Activated CD8-positive, alpha-beta memory T cell treated with anti-CD3 and anti-CD28 coated beads for 1 hour (primary cell): ENCODE measurements around the gene NTRK1.

ENCODE experiments used
- DNase-seq, 2 donors: peaks; one replicate each; pipeline ENCODE4 v3.0.0-alpha.2; 2020; ENCODE audit warnings: low read depth in 1 of 2; ENCODE audit errors: extremely low read depth in 1 of 2

The NTRK1 gene

DNA sequence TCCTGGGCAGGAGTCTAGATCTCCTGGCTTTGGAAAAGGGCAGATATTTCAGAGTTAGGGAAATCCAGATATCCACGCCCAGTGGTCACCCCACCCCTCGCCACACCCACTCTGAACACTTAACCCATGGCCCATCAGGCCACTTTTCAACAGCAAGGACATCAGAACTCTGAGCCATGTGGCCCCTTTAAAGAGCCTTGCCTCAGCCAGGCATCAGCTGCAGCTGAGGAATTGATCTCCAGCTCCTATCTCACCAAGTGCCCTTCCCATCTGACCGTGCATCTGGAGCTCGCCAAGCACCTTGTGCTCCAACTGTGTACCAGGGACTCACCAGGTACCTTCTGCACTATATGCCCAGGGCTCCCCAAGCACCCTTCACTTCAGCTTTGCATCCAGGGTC lies 23.8 kb upstream of the NTRK1 start:
- no peak for DNase-seq

- no peak for DNase-seq
Measured at GRCh38 chr1:156838972-156839371, 21.7 kb upstream of the NTRK1 start.

GRCh38 chr1:156839426-156840109 lies 21.1 kb upstream of the NTRK1 start:
- DNase-seq, result no peak

- no peak for DNase-seq
Measured at GRCh38 chr1:156840186-156840897, 20.3 kb upstream of the NTRK1 start.

- DNase-seq, result no peak
Measured at GRCh38 chr1:156840898-156841279, 19.8 kb upstream of the NTRK1 start.

DNA sequence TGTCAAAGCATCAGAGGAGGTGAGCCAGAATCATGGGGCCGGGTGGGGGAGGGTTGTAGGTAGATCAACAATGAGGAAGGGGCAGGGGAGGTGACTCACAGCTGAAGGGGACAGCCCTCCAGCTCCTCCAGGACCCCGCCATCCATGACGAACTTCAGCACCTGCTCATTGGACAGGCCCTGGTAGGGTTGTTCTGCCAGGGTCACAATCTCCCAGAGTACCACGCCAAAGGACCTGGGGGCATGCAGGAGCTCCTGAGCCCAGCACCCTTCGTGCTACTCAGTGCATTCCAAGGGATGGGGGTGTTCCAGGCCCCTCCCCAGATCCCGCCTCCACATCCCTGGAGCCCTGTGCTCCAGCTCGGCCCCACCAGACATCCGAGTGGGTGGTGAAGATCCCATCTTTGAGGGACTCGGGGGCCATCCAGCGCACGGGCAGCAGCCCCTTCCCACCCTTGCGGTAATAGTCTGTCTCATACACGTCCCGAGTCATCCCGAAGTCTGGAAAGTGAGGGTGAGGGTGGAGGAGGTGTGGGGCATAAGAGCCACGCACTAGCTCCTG lies 19.3 kb upstream of the NTRK1 start:
- no peak for DNase-seq

- DNase-seq, result no peak
Measured at GRCh38 chr1:156842618-156843300, 17.9 kb upstream of the NTRK1 start.

GRCh38 chr1:156844102-156844501 lies 16.6 kb upstream of the NTRK1 start:
- no peak for DNase-seq

DNA sequence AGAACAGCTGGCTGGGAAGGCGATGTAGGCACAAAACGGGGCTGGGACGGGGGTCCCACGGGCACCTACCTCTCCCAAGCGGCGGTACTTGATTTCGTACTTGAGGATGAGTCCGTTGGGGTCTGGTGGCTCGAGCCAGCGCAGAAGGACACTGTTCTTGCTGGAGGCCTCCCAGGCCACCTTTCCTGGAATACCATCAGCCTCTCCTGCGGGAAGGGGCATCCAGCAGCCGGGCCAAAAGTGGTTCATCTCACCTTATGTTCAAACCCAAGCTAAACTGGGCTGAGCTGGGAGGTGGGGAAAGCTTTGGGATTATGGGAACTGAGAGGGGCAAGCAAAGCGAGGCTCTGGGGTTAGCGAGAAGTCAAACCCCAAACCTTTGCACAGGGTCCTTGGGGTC lies 16.0 kb upstream of the NTRK1 start:
- no peak for DNase-seq

GRCh38 chr1:156845055-156845952 lies 15.4 kb upstream of the NTRK1 start:
- DNase-seq, result no peak

- DNase-seq, result no peak
Measured at GRCh38 chr1:156845953-156846545, 14.6 kb upstream of the NTRK1 start.

DNA sequence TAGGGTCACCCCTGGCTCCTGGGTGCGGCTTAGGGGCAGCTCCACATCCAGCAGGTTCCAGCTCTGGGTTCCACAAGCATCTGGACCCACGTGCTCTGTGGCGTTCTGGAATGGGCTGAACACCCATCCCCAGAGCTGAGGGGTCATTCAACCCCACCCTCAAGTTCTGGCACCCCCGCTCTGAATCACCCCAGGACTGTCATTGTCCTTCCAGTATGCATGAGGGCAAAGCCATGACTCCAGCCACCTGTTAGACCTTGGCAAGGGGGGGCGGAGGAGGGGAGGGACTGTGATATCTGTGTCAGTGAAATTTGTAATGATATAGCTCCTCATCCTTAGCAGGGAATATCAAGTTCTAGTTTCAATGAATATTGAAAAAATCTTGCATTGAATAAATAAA lies 14.0 kb upstream of the NTRK1 start:
- no peak for DNase-seq

- no peak for DNase-seq
Measured at GRCh38 chr1:156847591-156848460, 12.8 kb upstream of the NTRK1 start.

DNA sequence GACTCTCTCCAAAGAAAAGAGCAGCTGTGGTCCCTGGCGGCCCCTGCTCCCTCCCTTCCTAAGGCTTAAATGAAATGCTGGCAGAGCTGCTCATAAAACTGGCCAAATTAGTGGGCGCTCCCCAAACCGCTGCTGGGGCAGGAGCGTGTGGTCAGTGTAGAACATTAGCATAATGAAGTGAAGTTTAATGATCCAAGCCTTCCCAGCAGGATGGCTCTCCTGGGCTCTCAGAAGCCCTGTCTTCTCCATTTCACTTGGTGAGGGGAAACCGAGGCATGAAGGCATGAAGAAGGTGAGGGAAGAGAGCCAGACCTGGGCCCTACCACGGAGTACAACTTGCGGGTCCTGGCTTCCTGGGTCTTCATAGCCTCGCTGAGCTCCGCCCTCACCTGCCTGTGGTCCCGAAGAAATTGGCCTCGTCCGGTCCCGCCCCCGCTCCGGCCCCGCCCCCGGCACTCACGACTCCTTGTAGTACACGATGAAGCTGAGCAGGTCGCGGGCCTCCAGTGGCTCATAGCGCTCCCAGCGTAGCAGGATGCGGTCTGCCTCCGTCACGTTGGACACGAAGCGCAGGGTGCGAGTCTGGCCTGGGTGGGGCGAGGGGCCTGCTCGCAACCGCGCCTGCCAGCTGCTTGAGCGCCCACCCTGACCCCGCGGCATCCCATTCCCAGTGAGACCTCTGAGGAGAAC lies 12.1 kb upstream of the NTRK1 start:
- DNase-seq, result peak in 1 of 2 donors; percentile 55

GRCh38 chr1:156849151-156849496 lies 11.5 kb upstream of the NTRK1 start:
- DNase-seq, result no peak

GRCh38 chr1:156851779-156852417 lies 8.8 kb upstream of the NTRK1 start:
- no peak for DNase-seq

GRCh38 chr1:156852418-156852874 lies 8.2 kb upstream of the NTRK1 start:
- no peak for DNase-seq

DNA sequence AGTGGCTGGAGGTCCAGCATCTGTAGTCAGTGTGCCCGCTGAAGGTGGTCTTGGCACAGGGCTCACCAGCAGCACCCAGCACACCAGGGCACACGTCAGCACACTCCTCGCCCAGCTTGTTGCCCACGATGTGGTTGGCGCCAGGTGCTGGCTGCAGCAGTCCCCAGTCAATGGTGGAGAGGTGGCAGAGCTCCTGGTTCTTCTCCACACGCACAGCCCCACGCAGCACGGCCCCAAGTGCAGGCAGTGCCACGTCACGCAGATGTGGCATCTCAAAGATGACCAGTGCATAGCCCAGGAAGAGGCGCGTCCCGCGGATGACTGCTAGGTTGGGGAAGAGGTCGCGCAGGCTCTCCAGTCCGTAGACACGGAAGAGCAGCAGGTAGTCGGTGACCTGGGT lies 6.9 kb upstream of the NTRK1 start:
- DNase-seq, result no peak
